ENCODE results near the gene BMP10. TPM values are rescaled to one million over a fixed set of nuclear protein-coding genes. Genes with fewer than 3 reads are reported as not detected.

The BMP10 gene
- polyA plus RNA-seq, 1 of the 3 experiments (the other 2 are of a cell fraction) = not detected

GRCh38 chr2:68907232-68907919 is 36.2 kb upstream of the BMP10 start:
- CTCF ChIA-PET = interaction anchor here (0.9 to 7.8 kb wide), 14 partner anchors 8 to 444 kb away, joined by 3 to 156 read pairs (median 4); no protein-coding TSS in a partner anchor
- POLR2A ChIA-PET = no interaction called here
- H3K4me2 ChIP-seq = no peak overlapping the region
- no peaks in the 10 kb centered on the region for H3F3A ChIP-seq (replicated peaks; ENCODE audit: insufficient read depth)
- no peak for DNase-seq
- TF ChIP-seq FOSL2 (IDR thresholded peaks at IDR 0.05; ENCODE audit: borderline replicate concordance, low read depth) = no peak
- TF ChIP-seq JUND (IDR thresholded peaks at IDR 0.05) = no peak
- no peak for TF ChIP-seq CTCF (IDR thresholded peaks at IDR 0.05)
- TF ChIP-seq GATA2 (CRISPR knock-in tag; IDR thresholded peaks at IDR 0.05) = no peak
- no peak for TF ChIP-seq IRF3 (IDR thresholded peaks at IDR 0.05; ENCODE audit: low read depth, low read length)
- no peak for TF ChIP-seq ZBTB33 (IDR thresholded peaks at IDR 0.05; ENCODE audit: borderline replicate concordance, low read depth)
- TF ChIP-seq TCF12 (IDR thresholded peaks at IDR 0.05) = no peak
- TF ChIP-seq FOXJ3 (CRISPR knock-in tag; IDR thresholded peaks at IDR 0.05) = no peak
- TF ChIP-seq SMC3 (IDR thresholded peaks at IDR 0.05; ENCODE audit: low read depth, low read length) = no peak
- no peak for TF ChIP-seq POLR2AphosphoS5 (IDR thresholded peaks at IDR 0.05; ENCODE audit: low read depth, low read length)
- no peak for TF ChIP-seq RFX5 (IDR thresholded peaks at IDR 0.05; ENCODE audit: low read length)
- no peak for TF ChIP-seq RCOR1 (IDR thresholded peaks at IDR 0.05; ENCODE audit: low read length)
- no peak for TF ChIP-seq TEAD4 (IDR thresholded peaks at IDR 0.05; ENCODE audit: borderline replicate concordance, insufficient read depth)
- no peak for TF ChIP-seq MEF2A (IDR thresholded peaks at IDR 0.05; ENCODE audit: borderline replicate concordance, low read depth)
- no peak for TF ChIP-seq MAX (IDR thresholded peaks at IDR 0.05; ENCODE audit: low read depth)
- no peak for TF ChIP-seq EP300 (IDR thresholded peaks at IDR 0.05; ENCODE audit: borderline replicate concordance in 1 of 2, low read depth in 1 of 2, low read length in 1 of 2)
- TF ChIP-seq USF1 (IDR thresholded peaks at IDR 0.05; ENCODE audit: borderline replicate concordance, low read depth) = no peak
- no peak for TF ChIP-seq YY1 (IDR thresholded peaks at IDR 0.05; ENCODE audit: low read depth)
- TF ChIP-seq GABPA (IDR thresholded peaks at IDR 0.05; ENCODE audit: low read depth) = no peak
- TF ChIP-seq USF2 (IDR thresholded peaks at IDR 0.05; ENCODE audit: borderline replicate concordance, low read depth, low read length) = no peak
- WGBS (ENCODE audit: low lambda C conversion rate) = 76% methylated on average over 5 of the region's 5 CpGs
- H3K27me3 ChIP-seq (ENCODE audit: insufficient read depth) = no peaks in the 10 kb centered on the region
- no peaks in the 10 kb centered on the region for H3K36me3 ChIP-seq (replicated peaks in 1 of 2; ENCODE audit: control insufficient read depth in 1 of 2, insufficient read depth in 2 of 2, low read length in 1 of 2)
- H4K20me1 ChIP-seq (ENCODE audit: insufficient read depth) = no peaks in the 10 kb centered on the region
- peaks cover 0 to 8% of the 10 kb centered on the region in 2 experiments; a peak in 2 of 4 replicates for H3K4me1 ChIP-seq (ENCODE audit: control insufficient read depth in 1 of 2, insufficient read depth in 2 of 2, low read depth in 1 of 2, low read length in 1 of 2)
- no peaks in the 10 kb centered on the region for H3K9me2 ChIP-seq
- peaks cover 5% of the 10 kb centered on the region; the same call in 1 of the 2 replicates for H3K9me3 ChIP-seq
- no peak overlapping the region for H3K27ac ChIP-seq (ENCODE audit: low read depth in 2 of 2, low read length in 1 of 2)
- H3K4me3 ChIP-seq (ENCODE audit: low read depth in 2 of 2, low read length in 1 of 2) = no peak overlapping the region
- no peak overlapping the region for H3K9ac ChIP-seq
- no peak overlapping the region for H2AFZ ChIP-seq (ENCODE audit: low read depth)
- no peaks in the 10 kb centered on the region for H3K79me2 ChIP-seq (ENCODE audit: insufficient read depth)

Data from SK-N-SH (cell line).